22Rv1 (cell line): ENCODE measurements around the gene RNF166.

Experiments used
- H3K27ac ChIP-seq: fragments of 450-650 bp; 2 replicates; pipeline ENCODE4 v1.5.1; 2017
- CTCF ChIP-seq: fragments of 450-650 bp; IDR thresholded peaks from 2 replicates; pipeline ENCODE4 v1.5.1; 2017; ENCODE audit warnings: mild to moderate bottlenecking
- ZFX ChIP-seq: fragments of 450-650 bp; IDR thresholded peaks from 2 replicates; pipeline ENCODE4 v1.6.1; 2017; ENCODE audit warnings: antibody characterized with exemption, borderline replicate concordance

RNF166 gene

GRCh38 chr16:88690341-88691128 lies 15.7 kb downstream of the RNF166 start:
- H3K27ac ChIP-seq, result no peak overlapping the region

DNA sequence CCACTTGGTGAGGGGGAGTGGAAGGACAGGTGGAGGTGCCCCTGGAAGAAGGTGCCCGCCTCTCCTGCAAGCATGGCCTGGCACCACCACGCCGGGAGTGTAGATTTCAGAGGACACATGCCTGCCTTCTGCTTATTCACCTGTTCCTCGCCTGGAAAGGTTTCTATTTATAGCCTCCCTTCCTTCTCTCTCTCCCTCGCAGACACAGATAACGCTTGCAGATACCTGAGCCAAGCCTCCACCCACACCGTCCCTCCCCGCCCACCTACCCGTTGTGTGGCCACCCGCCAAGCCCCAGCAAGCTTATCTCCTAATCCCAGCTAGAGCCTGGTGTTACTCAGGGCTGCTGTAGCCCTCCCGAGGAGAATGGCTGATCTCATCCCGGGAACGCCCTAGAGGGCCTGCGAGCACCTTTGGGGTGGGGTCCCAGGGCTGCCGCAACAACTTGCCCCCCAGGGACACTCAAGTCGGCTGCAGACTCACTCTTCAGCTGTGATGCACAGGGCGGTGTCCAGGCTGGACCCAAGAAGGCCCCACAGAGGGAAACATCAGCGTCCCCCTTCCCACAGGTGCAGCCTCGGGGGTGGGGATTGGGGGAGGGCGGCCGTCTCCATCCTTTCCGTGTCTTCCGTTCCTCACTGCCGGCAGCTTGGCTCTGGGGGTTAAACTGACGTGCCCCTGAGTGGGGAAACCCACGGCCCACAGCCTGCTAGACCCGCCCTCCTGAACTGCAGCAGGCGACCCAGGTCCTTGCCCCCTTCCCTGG lies 18.0 kb downstream of the RNF166 start:
- peak overlapping the region; percentile 71 for H3K27ac ChIP-seq
- no peak for TF ChIP-seq CTCF
- TF ChIP-seq ZFX, result no peak

More at GRCh38 chr16:88690341-88691128, 15.7 kb downstream of the RNF166 start:
- TF ChIP-seq CTCF (no peak), ZFX (no peak)

GRCh38 chr16:88687676-88688012 lies 18.6 kb downstream of the RNF166 start:
- TF ChIP-seq ZFX (no peak), CTCF (no peak)
- H3K27ac ChIP-seq, result peak overlapping the region; percentile 71

DNA sequence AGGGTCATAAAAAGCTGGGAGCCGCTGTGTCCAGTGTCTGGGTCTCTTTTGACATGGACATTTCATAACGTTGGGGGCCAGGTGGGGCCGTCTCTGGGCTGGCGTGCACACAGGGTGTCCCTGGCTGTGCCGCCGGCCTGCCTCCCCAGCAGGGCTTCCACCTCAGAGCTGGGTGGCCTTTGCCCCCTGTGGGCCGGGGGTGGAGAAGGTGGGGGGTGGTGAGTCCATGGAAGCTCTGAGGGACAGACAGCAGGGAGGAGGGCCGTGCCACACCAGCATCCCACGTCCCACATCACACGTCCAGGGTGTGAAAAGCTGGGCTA lies 19.0 kb downstream of the RNF166 start:
- TF ChIP-seq ZFX (no peak), CTCF (no peak)
- H3K27ac ChIP-seq, result peak overlapping the region; percentile 71

GRCh38 chr16:88686439-88687253 lies 19.6 kb downstream of the RNF166 start, which contains the start of gene SNAI3:
Gene SNAI3, minus strand, starts transcription at chr16:88686507. Its CDS starts 101 bp downstream, at chr16:88686406.
- TF ChIP-seq ZFX (no peak), CTCF (no peak)
- H3K27ac ChIP-seq, result peak within 1 kb of the TSS; percentile 71

DNA sequence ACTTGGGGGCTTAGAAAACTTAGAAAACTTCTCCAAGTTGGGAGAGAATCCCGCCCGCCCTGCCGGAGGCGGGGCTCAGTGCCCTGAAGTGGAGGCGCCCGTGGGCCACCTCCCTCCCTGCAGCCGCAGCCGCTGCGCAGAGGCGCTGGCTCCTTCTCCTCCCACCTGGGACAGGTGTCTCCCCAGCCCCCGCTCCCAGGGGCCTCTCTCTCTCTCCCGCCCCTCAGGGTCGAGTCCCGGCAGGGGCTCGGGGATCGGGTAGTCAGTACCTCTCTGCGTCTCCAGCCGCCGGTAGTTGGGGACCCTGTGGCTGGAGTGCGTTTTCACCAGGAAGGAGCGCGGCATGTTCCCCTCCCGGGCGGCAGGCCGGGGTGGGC lies 20.2 kb downstream of the RNF166 start:
- no peak overlapping the region for H3K27ac ChIP-seq
- TF ChIP-seq CTCF (no peak), ZFX (no peak)
